NCI-H1092 treated with DMSO at 0.1 percent for 48 hours (cell line): ENCODE measurements around the gene ARFRP1.

ENCODE experiments used
- DNase-seq: peaks from one replicate; lab custom pipeline; 2025; lab: John Stamatoyannopoulos, UW

Gene ARFRP1

GRCh38 chr20:63743210-63743970 is 35.6 kb upstream of the ARFRP1 start:
- no peak for DNase-seq

GRCh38 chr20:63742381-63743024 is 34.7 kb upstream of the ARFRP1 start:
- no peak for DNase-seq

DNA sequence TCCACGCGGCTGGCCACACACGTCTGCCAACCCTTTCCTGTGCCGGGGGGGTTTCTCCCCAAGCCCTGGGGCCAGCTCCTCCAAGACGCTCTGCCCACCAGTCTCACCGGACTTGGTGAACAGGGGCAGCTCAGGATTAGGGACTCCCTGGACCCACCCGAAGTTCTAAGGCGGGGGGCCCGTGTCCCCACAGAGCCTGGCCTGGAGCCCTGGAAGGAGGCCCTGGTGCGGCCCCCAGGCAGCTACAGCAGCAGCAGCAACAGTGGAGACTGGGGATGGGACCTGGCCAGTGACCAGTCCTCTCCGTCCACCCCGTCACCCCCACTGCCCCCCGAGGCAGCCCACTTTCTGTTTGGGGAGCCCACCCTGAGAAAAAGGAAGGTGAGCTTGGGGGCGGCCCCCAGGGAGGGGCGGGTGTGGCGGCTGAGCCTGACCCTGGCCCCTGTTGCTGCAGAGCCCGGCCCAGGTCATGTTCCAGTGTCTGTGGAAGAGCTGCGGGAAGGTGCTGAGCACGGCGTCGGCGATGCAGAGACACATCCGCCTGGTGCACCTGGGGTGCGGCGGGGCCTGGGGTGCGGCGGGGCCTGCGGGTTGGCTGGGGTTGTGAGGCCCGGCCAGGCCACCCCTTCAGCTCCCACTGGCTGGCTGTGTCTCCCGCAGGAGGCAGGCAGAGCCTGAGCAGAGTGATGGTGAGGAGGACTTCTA is 34.1 kb upstream of the ARFRP1 start:
- DNase-seq, result no peak

- DNase-seq, result no peak
Observed at GRCh38 chr20:63741354-63741675, 33.5 kb upstream of the ARFRP1 start.

DNA sequence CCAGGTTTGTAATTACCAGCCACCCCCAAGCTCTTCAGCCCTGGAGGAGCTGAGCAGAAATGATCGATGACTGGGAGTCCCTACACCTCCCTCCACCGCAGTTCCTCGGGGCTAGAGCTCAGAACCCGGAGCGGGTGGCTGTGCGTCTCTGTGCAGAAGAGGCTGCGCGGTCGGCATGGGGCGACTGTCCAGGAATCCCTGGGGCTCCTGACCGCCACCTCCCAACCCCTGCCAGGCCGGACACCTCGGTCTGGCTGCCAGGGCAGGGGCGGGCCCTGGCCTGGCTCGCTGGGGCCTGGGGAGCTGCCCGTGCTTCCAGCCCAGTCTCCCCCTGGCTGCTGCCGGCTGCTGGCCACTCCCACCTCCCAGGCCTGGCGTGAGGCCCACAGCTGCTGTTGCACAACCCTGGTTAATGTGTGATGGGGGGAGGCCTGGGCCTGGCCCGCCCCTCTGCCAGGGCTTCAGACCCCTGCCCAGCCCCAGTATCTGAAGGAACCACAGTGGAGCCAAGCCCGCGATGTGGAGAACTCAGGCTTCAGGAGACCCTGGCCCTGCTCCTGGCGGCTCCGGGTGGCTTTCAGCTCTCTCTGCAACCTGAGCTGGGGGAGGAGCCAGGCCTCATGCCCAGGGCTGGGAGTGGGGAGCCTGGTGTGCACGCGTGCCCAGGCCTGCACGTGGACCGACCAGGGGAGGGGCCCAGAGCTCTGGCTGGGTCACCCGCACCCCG is 33.0 kb upstream of the ARFRP1 start:
- peak; percentile 70 for DNase-seq

DNA sequence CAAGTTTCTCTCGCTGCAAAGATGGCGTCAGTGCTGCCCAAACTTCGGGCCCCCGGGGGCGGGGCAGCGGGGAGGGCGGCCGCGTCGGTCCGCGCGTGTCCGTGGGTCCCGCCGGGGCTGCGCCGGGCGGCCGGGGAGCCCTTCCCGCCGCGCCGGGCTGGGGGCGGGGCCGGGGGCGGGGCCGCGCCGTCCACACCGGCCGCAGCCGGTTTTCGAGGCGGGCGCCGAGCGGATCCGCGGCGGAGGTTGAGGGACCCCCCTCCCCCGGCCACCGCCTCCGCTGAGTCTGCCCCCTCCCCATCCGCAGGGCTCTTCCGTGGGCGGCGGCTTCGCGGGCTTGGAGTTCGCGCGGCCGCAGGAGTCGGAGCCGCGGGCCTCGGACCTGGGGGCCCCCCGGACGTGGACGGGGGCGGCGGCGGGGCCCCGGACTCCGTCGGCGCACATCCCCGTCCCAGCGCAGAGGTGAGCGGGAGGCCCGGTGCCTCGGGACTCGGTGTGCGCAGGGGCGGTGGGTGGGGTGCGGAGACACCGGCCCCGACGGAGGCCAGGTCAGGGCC is 32.4 kb upstream of the ARFRP1 start:
- no peak for DNase-seq

DNA sequence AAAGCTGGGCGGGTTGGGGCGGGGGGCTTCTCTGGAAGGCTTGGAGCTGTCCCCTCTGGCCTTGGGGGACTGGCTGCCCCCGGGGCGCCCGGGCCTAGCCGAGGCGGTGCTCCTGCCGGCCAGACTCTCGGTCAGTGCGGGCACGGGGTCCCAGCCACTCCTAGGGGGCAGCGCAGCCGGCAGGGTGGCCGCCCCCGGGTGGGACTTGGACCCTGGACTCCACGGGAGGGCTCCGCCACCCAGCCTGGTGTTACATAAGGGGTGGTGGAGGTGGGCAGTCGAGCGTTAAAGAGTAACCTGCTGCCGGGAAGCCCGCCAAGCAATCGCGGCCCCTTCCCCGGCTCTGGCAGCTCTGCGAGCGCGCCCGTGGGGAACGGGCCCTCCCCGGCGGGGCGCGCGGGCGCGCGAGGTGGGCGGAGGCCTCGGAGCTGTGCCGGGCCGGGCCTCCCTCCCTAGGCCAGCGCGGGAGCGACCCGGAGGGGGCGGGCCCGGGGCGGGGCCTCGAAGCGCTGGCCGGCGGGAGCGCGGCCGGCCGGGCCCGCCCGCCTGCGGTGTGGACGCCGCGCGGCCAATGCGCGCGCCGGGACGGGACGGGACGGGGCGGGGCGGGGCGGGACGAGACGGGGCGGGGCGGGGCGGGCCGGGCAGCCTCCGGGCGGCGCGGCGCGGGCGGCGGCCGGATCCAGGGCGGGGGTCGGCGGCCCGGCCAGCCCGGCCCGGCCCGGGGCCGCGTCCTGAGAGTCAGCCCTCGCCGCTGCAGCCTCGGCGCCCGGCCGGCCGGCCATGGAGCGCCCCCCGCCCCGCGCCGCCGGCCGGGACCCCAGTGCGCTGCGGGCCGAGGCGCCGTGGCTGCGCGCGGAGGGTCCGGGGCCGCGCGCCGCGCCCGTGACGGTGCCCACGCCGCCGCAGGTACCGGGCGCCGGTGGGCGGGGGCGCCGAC is 31.6 kb upstream of the ARFRP1 start, which contains the start of gene SLC2A4RG:
TSS of gene SLC2A4RG (plus strand) at position 647 of the 940 bp plus-strand sequence. CDS start at position 784, 137 bp downstream.
- DNase-seq, result peak; percentile 60

DNA sequence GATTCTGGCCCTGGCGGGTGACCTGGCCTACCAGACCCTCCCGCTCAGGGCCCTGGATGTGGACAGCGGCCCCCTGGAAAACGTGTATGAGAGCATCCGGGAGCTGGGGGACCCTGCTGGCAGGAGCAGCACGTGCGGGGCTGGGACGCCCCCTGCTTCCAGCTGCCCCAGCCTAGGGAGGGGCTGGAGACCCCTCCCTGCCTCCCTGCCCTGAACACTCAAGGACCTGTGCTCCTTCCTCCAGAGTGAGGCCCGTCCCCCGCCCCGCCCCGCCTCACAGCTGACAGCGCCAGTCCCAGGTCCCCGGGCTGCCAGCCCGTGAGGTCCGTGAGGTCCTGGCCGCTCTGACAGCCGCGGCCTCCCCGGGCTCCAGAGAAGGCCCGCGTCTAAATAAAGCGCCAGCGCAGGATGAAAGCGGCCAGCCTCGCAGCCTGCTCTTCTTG is 30.9 kb upstream of the ARFRP1 start:
- DNase-seq, result peak; percentile 20

DNA sequence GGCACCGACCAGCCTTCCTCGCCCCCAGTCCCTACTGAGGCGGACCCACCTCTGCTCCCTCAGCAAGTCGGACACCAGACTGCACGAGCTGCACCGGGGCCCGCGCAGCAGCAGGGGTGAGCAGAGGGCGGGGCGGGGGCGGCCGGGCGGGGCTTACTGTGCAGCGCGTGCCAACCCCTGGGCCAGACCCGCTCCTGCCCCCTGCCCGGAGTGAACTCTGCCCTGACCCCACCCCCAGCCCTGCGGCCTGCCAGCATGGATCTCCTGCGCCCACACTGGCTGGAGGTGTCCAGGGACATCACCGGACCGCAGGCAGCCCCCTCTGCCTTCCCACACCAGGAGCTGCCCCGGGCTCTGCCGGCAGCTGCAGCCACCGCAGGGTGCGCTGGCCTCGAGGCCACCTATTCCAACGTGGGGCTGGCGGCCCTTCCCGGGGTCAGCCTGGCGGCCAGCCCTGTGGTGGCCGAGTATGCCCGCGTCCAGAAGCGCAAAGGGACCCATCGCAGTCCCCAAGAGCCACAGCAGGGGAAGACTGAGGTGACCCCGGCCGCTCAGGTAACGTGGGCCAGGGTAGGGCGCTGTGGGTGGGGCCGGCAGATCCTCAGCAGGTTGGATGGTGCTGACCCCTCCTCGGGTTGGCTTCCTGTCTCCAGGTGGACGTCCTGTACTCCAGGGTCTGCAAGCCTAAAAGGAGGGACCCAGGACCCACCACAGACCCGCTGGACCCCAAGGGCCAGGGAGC is 30.3 kb upstream of the ARFRP1 start:
- no peak for DNase-seq

GRCh38 chr20:63737695-63737944 is 29.8 kb upstream of the ARFRP1 start:
- no peak for DNase-seq

- no peak for DNase-seq
Observed at GRCh38 chr20:63736893-63737694, 29.3 kb upstream of the ARFRP1 start.

GRCh38 chr20:63735859-63736718 is 28.3 kb upstream of the ARFRP1 start, which contains the start of gene LIME1:
LIME1 (plus strand) TSS chr20:63736664; CDS start chr20:63737550, 886 bp downstream.
- DNase-seq, result no peak

- no peak for DNase-seq
Observed at GRCh38 chr20:63734946-63735858, 27.4 kb upstream of the ARFRP1 start.

- no peak for DNase-seq
Observed at GRCh38 chr20:63734111-63734945, 26.6 kb upstream of the ARFRP1 start.

- no peak for DNase-seq
Observed at GRCh38 chr20:63733579-63734081, 25.9 kb upstream of the ARFRP1 start.

DNA sequence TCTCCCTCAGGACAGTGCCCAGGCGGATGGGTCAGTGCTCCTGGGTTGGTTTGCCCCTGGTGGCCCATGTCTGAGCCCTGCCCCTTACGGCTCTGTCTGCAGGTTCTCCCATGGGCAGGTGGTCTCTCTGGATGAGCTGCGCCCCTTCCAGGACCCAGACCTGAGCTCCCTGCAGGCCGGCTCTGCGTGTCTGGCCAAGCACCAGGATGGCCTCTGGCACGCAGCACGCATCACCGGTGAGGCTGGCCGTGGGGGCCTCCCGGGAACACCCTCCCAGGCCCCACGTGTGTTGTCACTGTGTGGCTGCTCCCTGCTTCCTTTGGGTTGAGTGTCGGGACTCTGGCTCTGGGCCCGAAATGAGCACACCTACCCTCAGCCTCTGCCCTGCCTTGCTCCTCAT is 25.3 kb upstream of the ARFRP1 start:
- DNase-seq, result no peak
